ENCODE results near the gene UROC1. TPM values are rescaled to one million over a fixed set of nuclear protein-coding genes. Genes with fewer than 3 reads are reported as not detected.

Gene UROC1
- polyA plus RNA-seq, 3 donors: 0.09 to 0.29 (median 0.10) TPM

GRCh38 chr3:126501736-126502135, 15.8 kb downstream of the UROC1 start:
- no peak for DNase-seq (ENCODE audit: extremely low read depth in 1 of 11, low read depth in 9 of 11, low spot score in 4 of 11)

DNA sequence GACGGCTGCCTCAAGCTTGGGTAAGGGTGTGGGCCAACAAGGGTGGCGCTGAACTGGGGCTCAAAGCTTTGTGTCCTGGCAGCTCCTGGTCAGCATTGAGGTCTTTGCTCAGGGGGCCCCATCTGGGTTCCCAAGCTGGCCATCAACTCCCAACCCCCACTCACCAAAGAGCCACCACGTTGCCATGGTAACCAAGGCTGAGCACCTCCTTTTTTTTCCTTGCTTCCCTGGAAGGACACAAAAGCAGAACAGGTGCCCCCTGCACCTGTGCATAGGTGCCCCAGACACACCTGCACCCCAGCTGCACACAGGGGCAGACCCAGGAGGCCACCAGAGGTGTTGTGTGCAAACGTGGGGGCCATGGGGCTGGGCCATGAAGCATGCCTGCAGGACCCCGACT, 16.5 kb downstream of the UROC1 start:
- no peak for DNase-seq (ENCODE audit: extremely low read depth in 1 of 11, low read depth in 9 of 11, low spot score in 4 of 11)

DNA sequence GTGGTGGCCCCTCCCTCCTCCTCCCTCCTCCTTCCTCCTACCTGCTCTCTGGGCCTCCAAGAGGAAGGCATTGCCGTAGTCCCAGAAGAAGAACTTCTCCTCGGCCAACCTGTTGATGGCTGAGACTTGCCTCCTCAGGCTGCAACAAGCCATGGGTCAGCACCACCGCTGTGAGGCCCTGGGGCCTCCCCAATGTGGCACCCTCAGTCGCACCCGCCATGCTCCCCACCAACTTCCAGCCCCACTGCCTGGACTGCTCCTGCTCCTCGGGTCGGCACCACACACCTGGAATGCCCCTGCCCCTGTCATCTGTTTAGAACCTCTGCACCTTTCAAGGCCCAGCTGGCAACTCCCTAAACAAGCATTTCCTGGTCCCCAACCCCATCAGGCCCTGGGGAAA, 17.6 kb downstream of the UROC1 start:
- DNase-seq (ENCODE audit: extremely low read depth in 1 of 11, low read depth in 9 of 11, low spot score in 4 of 11): no peak

DNA sequence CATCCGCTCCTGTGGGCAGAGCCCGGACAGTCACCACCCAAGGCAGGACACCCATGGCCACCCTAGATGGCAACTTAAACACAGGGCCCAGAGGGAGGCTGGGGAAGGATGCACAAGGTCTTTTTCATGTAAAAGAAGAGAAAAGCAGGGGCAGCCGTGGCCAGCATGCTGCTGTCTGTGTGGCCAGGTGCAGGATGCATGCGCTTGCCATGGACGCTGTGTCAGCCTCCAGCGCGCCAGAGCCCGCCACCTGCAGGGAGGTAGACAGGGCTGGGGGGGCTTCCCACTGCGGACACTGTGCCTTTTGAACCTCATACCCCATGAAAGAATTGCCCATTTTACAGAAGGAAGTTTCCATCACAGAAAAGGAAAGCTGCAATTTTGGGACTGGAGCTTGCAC, 18.2 kb downstream of the UROC1 start:
- DNase-seq (ENCODE audit: extremely low read depth in 1 of 11, low read depth in 9 of 11, low spot score in 4 of 11): no peak

GRCh38 chr3:126498929-126499328, 18.6 kb downstream of the UROC1 start:
- no peak for DNase-seq (ENCODE audit: extremely low read depth in 1 of 11, low read depth in 9 of 11, low spot score in 4 of 11)

GRCh38 chr3:126498461-126498860, 19.1 kb downstream of the UROC1 start:
- DNase-seq (ENCODE audit: extremely low read depth in 1 of 11, low read depth in 9 of 11, low spot score in 4 of 11): no peak

DNA sequence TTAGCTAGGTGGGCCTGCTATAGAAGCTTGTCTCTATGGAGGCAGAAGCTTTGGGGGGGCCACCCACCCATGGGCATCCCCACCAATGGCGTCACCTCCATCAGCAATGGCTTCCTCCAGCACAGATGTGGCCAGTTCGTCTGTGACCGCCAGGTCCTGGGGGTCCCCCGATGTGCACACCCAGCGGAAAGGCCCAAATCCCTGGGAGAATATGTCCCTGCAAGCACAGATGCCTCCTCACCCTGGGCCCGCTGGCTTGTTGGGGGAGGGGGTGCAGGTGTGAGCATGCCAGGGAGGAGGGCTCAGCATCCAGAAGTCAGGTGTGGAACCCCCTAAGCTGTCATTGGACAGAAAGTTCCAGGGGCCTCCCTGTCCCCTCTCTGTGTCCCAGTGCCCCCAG, 19.6 kb downstream of the UROC1 start:
- DNase-seq (ENCODE audit: extremely low read depth in 1 of 11, low read depth in 9 of 11, low spot score in 4 of 11): no peak

DNA sequence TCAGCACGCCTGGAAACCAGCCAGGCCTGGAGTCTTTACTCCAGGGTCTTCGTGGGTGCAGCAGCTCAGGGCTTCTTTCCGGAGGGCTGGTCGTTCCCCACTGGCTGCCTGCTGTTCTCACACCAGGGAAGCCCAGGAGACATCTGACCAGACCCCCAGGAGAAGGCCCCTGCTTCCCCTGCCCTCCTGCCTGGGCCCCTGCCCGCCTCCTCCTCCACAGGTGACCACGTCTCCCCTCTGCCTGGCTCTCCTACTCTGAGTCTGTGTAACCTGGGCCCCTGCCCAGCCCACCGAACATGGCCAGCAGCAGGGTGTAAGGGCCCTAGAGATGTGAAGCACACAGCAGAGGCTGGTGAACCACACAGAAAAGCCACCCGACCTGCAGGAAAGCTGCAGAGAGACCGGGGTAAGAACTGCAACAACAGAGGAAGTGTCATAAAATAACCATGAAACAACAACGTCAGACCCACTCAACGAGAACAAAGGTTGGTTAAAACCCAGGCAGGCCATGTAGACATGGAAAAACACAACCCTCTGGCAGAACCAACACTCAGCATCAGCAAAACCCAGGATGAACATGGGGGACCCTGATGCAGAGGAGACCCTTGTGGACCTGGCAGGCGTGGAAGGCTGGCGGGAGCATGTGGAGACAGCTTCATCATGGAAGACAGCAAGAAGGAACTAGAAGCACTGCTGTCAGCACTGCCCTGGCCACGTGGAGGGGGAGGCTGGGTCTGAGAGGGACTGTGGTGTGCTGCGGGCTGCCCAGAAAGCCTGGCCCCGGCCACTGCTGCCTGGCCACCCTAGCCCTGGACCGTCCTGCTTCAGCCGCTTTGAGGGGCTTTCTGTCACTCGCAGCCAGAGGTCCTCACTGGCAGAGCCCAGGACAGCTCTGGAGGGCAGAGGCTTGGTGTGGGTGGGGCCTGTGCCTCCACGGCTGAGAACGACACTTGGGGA, 20.4 kb downstream of the UROC1 start:
- no peak for DNase-seq (ENCODE audit: extremely low read depth in 1 of 11, low read depth in 9 of 11, low spot score in 4 of 11)

GRCh38 chr3:126495786-126496185, 21.8 kb downstream of the UROC1 start:
- DNase-seq (ENCODE audit: extremely low read depth in 1 of 11, low read depth in 9 of 11, low spot score in 4 of 11): no peak

DNA sequence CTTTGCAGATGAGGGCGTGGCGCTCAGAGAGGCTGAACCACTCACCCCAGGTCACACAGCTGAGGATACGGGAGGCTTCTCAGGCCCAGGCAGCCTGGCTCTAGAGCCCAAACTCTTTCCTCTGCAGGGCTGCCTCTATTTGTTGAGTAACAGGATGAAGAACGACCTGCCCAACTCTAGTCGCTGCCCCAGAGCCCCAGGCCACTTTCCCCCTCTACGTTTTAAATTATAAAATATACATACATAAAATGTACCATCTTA, 22.7 kb downstream of the UROC1 start:
- DNase-seq (ENCODE audit: extremely low read depth in 1 of 11, low read depth in 9 of 11, low spot score in 4 of 11): no peak

DNA sequence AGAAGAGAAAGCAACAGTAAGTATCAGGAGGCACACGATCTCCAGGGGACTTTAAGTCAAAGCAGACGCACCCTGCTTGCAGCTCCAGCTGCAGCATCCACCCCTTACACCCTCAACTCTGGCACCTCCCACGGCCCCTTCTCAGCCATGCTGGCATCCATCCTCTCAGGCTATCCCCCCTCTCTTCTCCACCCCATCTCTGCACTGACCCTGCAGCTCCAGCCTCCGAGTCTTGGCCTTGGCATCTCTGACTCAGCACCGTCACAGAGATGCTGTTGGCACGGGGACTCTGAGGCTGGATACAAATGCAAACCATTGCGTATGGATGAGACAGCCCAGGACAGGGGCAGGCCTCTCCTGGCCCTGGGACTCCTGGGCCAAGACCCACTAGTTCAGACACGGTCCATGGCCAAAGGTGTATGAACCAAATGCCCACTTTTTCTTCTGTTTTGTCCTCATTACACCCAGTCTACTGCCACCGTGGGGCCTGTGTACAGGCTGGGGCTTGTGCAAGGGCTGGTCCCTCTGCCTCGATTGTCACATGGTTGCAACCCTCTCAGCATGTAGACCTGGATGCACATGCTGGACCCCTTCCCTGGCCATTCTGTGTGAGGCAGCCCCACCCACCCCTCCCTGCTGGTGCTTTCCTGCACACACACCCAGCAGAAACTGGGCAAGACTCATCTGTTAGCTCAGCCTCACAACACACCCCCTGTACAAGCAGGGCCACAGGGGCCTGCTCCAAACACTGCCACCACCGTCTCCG, 23.2 kb downstream of the UROC1 start:
- DNase-seq (ENCODE audit: extremely low read depth in 1 of 11, low read depth in 9 of 11, low spot score in 4 of 11): no peak

GRCh38 chr3:126493739-126494138, 23.8 kb downstream of the UROC1 start:
- no peak for DNase-seq (ENCODE audit: extremely low read depth in 1 of 11, low read depth in 9 of 11, low spot score in 4 of 11)

DNA sequence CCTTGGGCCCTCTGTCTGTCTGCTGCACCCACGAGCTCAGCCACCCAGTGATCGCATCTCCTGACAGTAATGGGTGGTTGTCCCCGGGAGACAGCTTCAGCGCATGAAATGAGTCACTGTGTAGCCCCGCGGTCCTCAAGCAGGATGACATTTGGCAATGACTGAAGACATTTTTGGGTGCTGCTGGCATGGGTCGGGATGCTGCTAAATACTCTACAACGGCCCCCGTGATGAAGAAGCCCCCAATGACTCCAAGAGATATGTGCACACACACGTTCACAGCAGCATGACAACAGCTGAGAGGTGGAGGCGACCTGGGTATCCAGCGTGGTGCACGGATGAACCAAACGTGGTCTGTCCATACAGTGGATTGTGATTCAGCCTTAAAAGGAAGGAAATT, 24.5 kb downstream of the UROC1 start:
- DNase-seq (ENCODE audit: extremely low read depth in 1 of 11, low read depth in 9 of 11, low spot score in 4 of 11): no peak

- DNase-seq (ENCODE audit: extremely low read depth in 1 of 11, low read depth in 9 of 11, low spot score in 4 of 11): no peak
These were observed 26.2 kb downstream of the UROC1 start for GRCh38 chr3:126491221-126492013.

GRCh38 chr3:126490619-126491018, 27.0 kb downstream of the UROC1 start:
- no peak for DNase-seq (ENCODE audit: extremely low read depth in 1 of 11, low read depth in 9 of 11, low spot score in 4 of 11)

GRCh38 chr3:126488886-126489569, 28.5 kb downstream of the UROC1 start:
- no peak for DNase-seq (ENCODE audit: extremely low read depth in 1 of 11, low read depth in 9 of 11, low spot score in 4 of 11)

- DNase-seq (ENCODE audit: extremely low read depth in 1 of 11, low read depth in 9 of 11, low spot score in 4 of 11): no peak
These were observed 29.4 kb downstream of the UROC1 start for GRCh38 chr3:126488185-126488584.

DNA sequence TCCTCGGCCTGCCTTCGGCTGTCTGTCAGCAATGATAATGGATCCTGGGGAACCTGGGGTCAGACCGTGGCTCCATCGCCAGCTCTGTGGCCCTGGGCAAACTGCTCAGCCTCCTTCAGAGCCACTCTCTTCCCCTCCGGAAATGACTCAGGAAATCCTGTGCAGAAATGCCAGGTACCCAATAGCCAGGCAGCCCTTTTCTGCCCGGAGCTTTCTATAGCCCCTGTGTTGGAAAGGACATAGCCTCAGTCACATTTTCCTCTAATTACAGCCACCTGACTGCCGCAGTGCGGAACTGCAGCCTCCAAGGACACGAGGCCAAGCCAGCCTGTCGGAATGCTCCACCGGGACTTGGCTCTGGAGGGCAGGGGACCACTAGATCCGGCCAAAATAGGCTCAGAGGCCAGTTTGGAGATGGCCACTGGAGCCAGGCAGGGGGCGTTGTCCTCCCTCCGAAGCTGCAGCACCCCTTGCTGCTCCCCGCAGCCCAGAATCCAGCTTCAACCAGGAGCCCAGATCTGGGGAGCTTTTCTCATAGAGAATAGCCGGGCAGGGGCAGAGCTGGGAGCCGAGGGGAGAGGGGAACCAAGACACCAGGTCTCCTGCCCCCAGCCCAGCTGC, 30.3 kb downstream of the UROC1 start:
- no peak for DNase-seq (ENCODE audit: extremely low read depth in 1 of 11, low read depth in 9 of 11, low spot score in 4 of 11)

DNA sequence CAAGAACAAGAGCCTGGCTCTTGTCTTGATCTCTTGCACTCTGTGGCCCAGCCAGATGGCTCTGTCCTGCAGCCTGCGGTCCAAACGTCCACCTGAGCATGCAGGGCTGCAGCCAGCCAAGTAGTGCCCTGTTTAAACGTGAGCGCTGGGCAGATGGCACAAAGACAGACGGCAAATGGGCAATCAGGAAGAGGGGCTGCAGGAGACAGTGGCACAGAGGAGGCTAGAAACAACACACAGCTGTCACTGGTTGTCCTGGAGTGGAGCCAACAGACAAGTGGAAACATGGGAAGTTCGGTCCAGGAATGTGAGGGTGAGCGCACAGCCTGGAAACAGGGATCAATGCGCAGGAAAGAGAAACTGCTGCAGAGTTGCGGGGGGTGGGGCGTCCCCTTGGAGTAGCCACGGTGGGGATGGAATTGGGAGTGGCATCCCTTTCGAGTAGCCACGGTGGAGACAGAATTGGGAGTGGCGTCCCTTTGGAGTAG, 31.2 kb downstream of the UROC1 start:
- no peak for DNase-seq (ENCODE audit: extremely low read depth in 1 of 11, low read depth in 9 of 11, low spot score in 4 of 11)
